GM23338 (cell line): Measurements from ENCODE around the gene TMEM247. TPM values are rescaled to one million over a fixed set of nuclear protein-coding genes. Genes with fewer than 3 reads are reported as not detected.

Experiments
- ATAC-seq: fragments of 200-7000 bp; cut with Tn5 transposase; 3 replicates; pipeline ENCODE4 v1.9.1; 2020
- DNase-seq: peaks from one replicate; pipeline ENCODE4 v3.0.0-alpha.2; 2015; ENCODE audit warnings: low spot score
- H2AFZ ChIP-seq: fragments of 200-600 bp; sonication (generic); 2 replicates; pipeline ENCODE4 v1.8.0; 2016; ENCODE audit warnings: antibody characterized with exemption, mild to moderate bottlenecking, moderate library complexity
- H3F3A ChIP-seq: fragments of 200-600 bp; sonication (generic); replicated peaks from 2 replicates; pipeline ENCODE4 v1.8.0; 2017; ENCODE audit warnings: antibody characterized with exemption, mixed run types, low read depth
- H3K27ac ChIP-seq: fragments of 200-600 bp; sonication (generic); 2 replicates; pipeline ENCODE4 v1.6.1; 2016; ENCODE audit warnings: low read depth
- H3K27me3 ChIP-seq: fragments of 200-600 bp; sonication (generic); 2 replicates; pipeline ENCODE4 v1.8.0; 2016; ENCODE audit warnings: mild to moderate bottlenecking, mixed run types, moderate library complexity; ENCODE audit not compliant: insufficient read depth
- H3K36me3 ChIP-seq: fragments of 200-600 bp; sonication (generic); 2 replicates; pipeline ENCODE4 v1.8.0; 2016; ENCODE audit warnings: mild to moderate bottlenecking; ENCODE audit not compliant: insufficient read depth
- H3K4me1 ChIP-seq: fragments of 200-600 bp; sonication (generic); 2 replicates; pipeline ENCODE4 v1.8.0; 2016; ENCODE audit warnings: mild to moderate bottlenecking, moderate library complexity; ENCODE audit not compliant: insufficient read depth
- H3K4me2 ChIP-seq: fragments of 200-600 bp; sonication (generic); 2 replicates; pipeline ENCODE4 v1.7.1; 2017; ENCODE audit warnings: mixed run types
- H3K4me3 ChIP-seq: fragments of 200-600 bp; sonication (generic); 2 replicates; pipeline ENCODE4 v1.6.1; 2016; ENCODE audit warnings: mixed run types
- H3K79me2 ChIP-seq: fragments of 200-600 bp; sonication (generic); replicated peaks from 2 replicates; pipeline ENCODE4 v1.8.0; 2017; ENCODE audit warnings: mild to moderate bottlenecking; ENCODE audit not compliant: insufficient read depth
- H3K9me2 ChIP-seq: fragments of 200-600 bp; sonication (generic); 2 replicates; pipeline ENCODE4 v1.8.0; 2017; ENCODE audit not compliant: insufficient read depth
- H4K20me1 ChIP-seq: fragments of 200-600 bp; sonication (generic); replicated peaks from 2 replicates; pipeline ENCODE4 v1.8.0; 2017; ENCODE audit warnings: mild to moderate bottlenecking; ENCODE audit not compliant: insufficient read depth
- H3K27ac Mint-ChIP-seq: 2 replicates; pipeline ENCODE4 v1.8.0; 2020; ENCODE audit warnings: inconsistent platforms, mild to moderate bottlenecking, moderate library complexity, mixed read lengths
- H3K27me3 Mint-ChIP-seq: 3 replicates; pipeline ENCODE4 v1.8.0; 2022; ENCODE audit warnings: low read depth, mild to moderate bottlenecking, moderate library complexity, mixed read lengths, inconsistent platforms; ENCODE audit not compliant: insufficient read depth, poor library complexity
- H3K36me3 Mint-ChIP-seq: 3 replicates; pipeline ENCODE4 v1.8.0; 2021; ENCODE audit warnings: low read depth, mild to moderate bottlenecking, inconsistent platforms, moderate library complexity, mixed read lengths
- H3K4me1 Mint-ChIP-seq: 3 replicates; pipeline ENCODE4 v1.8.0; 2020; ENCODE audit warnings: mild to moderate bottlenecking, inconsistent platforms, mixed read lengths
- H3K4me3 Mint-ChIP-seq: 3 replicates; pipeline ENCODE4 v1.8.0; 2021; ENCODE audit warnings: moderate library complexity, mild to moderate bottlenecking, inconsistent platforms, mixed read lengths
- H3K9me3 Mint-ChIP-seq: 3 replicates; pipeline ENCODE4 v1.8.0; 2020; ENCODE audit warnings: moderate library complexity, mild to moderate bottlenecking, inconsistent platforms, mixed read lengths
- CREB1 ChIP-seq: fragments of 250-450 bp; sonication (Bioruptor Pico); IDR thresholded peaks from 2 replicates; pipeline ENCODE4 v1.5.0; 2020; ENCODE audit warnings: low read depth, mild to moderate bottlenecking, moderate library complexity
- EZH2 ChIP-seq: fragments of 200-600 bp; sonication (generic); IDR thresholded peaks from one replicate; pipeline ENCODE4 v1.8.0; 2017; ENCODE audit warnings: antibody characterized with exemption, mild to moderate bottlenecking, low read depth; ENCODE audit not compliant: unreplicated experiment
- EZH2phosphoT487 ChIP-seq: fragments of 200-600 bp; sonication (generic); IDR thresholded peaks from one replicate; pipeline ENCODE4 v1.8.1; 2018; ENCODE audit warnings: antibody characterized with exemption; ENCODE audit not compliant: unreplicated experiment
- JUNB ChIP-seq: IDR thresholded peaks from one replicate; pipeline ENCODE4 v1.6.1; 2016; ENCODE audit warnings: antibody characterized with exemption; ENCODE audit not compliant: unreplicated experiment
- STAT1 ChIP-seq: IDR thresholded peaks from one replicate; pipeline ENCODE4 v1.6.1; 2016; ENCODE audit warnings: antibody characterized with exemption; ENCODE audit not compliant: unreplicated experiment
- ZNF114 ChIP-seq: fragments of 250-450 bp; sonication (Bioruptor Pico); IDR thresholded peaks from 2 replicates; pipeline ENCODE4 v1.5.0; 2020; ENCODE audit warnings: mild to moderate bottlenecking, moderate library complexity
- ZNF331 ChIP-seq: fragments of 250-450 bp; sonication (Bioruptor Pico); IDR thresholded peaks from 2 replicates; pipeline ENCODE4 v1.5.0; 2020; ENCODE audit warnings: low read depth, mild to moderate bottlenecking, moderate library complexity
- polyA plus RNA-seq: library from polyadenylated mRNA; unstranded; fragments of >200 nt; fragmentation: Nextera tagmentation; extraction: Ambion mirVana; gene quantifications from 2 replicates; pipeline ENCODE4 v1.2.1, GENCODE V29; 2016
- total RNA-seq: library from RNA; depleted of rRNA; stranded (reverse); fragments of >200 nt; shearing (Covaris generic); gene quantifications from 2 replicates; pipeline ENCODE4 v1.2.3, GENCODE V29; 2014
- TF ChIP-seq, protein P1 (sequence below): IDR thresholded peaks from one replicate; pipeline ENCODE4 v1.6.1; 2018; ENCODE audit warnings: antibody characterized with exemption; ENCODE audit not compliant: unreplicated experiment
- TF ChIP-seq, protein P2 (sequence below): IDR thresholded peaks from 2 replicates; pipeline ENCODE4 v1.6.1; 2016; ENCODE audit warnings: antibody characterized with exemption
- TF ChIP-seq, protein P3 (sequence below): fragments of 250-450 bp; sonication (Bioruptor Pico); IDR thresholded peaks from 2 replicates; pipeline ENCODE4 v1.5.0; 2020; ENCODE audit warnings: mild to moderate bottlenecking, moderate library complexity

Gene TMEM247
- total and polyA plus RNA-seq, 2 experiments from 2014 or later = not detected

DNA sequence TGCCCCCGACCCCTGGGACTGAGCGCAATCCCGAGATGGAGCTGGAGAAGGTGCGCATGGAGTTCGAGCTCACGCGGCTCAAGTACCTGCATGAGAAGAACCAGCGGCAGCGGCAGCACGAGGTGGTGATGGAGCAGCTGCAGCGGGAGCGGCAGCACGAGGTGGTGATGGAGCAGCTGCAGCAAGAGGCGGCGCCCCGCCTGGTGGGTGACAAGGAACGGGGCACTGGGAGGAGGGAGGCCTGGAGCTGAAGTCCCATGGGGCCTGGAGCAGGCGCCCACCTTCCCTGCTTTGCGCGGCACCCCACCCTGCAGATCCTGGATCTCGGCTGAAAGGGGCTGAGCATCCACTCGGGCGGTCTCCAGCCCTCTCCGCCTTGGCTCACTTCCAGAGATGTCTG lies 1.2 kb downstream of the TMEM247 start:
- ATAC-seq = no peak
- no peak overlapping the region for H3K4me3 Mint-ChIP-seq
- 0 out of 2 replicates have a peak, but pooled peaks cover 9% of the 10 kb centered on the region for H3K9me2 ChIP-seq
- H3K4me1 ChIP-seq = no peaks in the 10 kb centered on the region
- no peak overlapping the region for H2AFZ ChIP-seq
- H3K4me1 Mint-ChIP-seq = peaks cover 8% of the 10 kb centered on the region; the same call in 1 of the 3 replicates
- no peaks in the 10 kb centered on the region for H3F3A ChIP-seq
- H3K4me2 ChIP-seq = no peak overlapping the region
- no peak overlapping the region for H3K27ac Mint-ChIP-seq
- peaks cover 13% of the 10 kb centered on the region; the same call in 2 of the 3 replicates for H3K36me3 Mint-ChIP-seq
- no peaks in the 10 kb centered on the region for H3K36me3 ChIP-seq
- TF ChIP-seq ZNF331 (CRISPR knock-in tag) (no peak), ZNF114 (no peak), EZH2 (no peak), CREB1 (no peak), EZH2phosphoT487 (no peak)
- TF ChIP-seq, protein P1, sequence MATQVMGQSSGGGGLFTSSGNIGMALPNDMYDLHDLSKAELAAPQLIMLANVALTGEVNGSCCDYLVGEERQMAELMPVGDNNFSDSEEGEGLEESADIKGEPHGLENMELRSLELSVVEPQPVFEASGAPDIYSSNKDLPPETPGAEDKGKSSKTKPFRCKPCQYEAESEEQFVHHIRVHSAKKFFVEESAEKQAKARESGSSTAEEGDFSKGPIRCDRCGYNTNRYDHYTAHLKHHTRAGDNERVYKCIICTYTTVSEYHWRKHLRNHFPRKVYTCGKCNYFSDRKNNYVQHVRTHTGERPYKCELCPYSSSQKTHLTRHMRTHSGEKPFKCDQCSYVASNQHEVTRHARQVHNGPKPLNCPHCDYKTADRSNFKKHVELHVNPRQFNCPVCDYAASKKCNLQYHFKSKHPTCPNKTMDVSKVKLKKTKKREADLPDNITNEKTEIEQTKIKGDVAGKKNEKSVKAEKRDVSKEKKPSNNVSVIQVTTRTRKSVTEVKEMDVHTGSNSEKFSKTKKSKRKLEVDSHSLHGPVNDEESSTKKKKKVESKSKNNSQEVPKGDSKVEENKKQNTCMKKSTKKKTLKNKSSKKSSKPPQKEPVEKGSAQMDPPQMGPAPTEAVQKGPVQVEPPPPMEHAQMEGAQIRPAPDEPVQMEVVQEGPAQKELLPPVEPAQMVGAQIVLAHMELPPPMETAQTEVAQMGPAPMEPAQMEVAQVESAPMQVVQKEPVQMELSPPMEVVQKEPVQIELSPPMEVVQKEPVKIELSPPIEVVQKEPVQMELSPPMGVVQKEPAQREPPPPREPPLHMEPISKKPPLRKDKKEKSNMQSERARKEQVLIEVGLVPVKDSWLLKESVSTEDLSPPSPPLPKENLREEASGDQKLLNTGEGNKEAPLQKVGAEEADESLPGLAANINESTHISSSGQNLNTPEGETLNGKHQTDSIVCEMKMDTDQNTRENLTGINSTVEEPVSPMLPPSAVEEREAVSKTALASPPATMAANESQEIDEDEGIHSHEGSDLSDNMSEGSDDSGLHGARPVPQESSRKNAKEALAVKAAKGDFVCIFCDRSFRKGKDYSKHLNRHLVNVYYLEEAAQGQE = no peak
- TF ChIP-seq, protein P2, sequence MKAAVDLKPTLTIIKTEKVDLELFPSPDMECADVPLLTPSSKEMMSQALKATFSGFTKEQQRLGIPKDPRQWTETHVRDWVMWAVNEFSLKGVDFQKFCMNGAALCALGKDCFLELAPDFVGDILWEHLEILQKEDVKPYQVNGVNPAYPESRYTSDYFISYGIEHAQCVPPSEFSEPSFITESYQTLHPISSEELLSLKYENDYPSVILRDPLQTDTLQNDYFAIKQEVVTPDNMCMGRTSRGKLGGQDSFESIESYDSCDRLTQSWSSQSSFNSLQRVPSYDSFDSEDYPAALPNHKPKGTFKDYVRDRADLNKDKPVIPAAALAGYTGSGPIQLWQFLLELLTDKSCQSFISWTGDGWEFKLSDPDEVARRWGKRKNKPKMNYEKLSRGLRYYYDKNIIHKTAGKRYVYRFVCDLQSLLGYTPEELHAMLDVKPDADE = no peak
- H3K27ac ChIP-seq = no peak overlapping the region
- H3K4me3 ChIP-seq = no peak overlapping the region
- H3K27me3 Mint-ChIP-seq = peaks cover 1% of the 10 kb centered on the region
- no peak for DNase-seq
- no peaks in the 10 kb centered on the region for H3K79me2 ChIP-seq
- no peaks in the 10 kb centered on the region for H3K27me3 ChIP-seq
- H3K9me3 Mint-ChIP-seq = peaks cover 29% of the 10 kb centered on the region
- no peaks in the 10 kb centered on the region for H4K20me1 ChIP-seq

DNA sequence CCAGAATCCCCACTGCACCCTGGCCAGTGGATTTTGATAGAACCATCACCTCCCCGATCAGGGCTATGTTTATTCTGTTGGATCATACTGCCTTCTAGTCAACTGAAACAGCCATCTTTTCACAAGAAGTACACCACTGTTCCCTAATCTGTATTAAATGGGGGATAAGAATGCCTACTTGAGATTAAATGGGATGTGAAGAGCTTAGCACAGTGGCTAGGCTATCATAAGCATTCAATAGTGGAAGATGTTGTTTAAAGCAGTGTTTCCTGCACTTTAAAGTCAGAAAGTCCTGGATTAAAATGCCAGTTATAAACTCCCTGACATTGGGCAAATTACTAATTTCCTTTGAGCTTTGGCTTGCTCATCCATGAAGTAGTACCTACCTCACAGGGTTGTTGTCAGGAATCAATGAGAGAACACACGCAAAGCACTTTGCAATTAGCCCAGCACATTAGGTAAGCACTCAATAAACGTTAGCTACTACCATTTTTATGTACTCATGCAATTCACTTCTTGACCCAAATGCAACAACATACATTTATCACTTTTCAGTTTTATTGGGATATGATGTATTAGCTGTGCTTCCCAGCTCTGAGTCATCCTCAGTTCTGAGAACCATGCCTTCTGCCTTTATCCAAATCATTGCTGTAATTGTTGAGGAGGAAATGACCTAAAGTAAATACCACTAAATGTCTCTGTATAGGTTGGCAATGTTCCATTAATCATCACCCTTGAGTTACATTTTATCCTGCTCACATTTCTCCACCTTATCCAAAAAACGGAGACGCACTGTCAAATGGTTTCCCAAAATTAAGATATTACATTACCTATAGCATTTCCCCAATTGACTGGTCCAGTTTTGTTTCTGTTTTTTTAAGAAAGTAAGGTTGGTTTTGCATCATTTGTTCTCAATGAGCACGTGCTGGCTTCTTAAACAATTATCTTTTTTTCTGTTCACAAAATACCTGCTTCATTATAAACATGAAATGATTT lies 2.1 kb downstream of the TMEM247 start:
- Mint-ChIP-seq H3K4me1 (peaks cover 8% of the 10 kb centered on the region; the same call in 1 of the 3 replicates), H3K27ac (no peak overlapping the region), H3K27me3 (peaks cover 1% of the 10 kb centered on the region), H3K9me3 (peaks cover 26% of the 10 kb centered on the region), H3K36me3 (peaks cover 13% of the 10 kb centered on the region; the same call in 2 of the 3 replicates), H3K4me3 (no peak overlapping the region)
- Histone ChIP-seq H2AFZ (no peak overlapping the region), H3F3A (no peaks in the 10 kb centered on the region), H3K27me3 (no peaks in the 10 kb centered on the region), H3K9me2 (0 out of 2 replicates have a peak, but pooled peaks cover 9% of the 10 kb centered on the region), H3K4me1 (no peaks in the 10 kb centered on the region), H3K36me3 (no peaks in the 10 kb centered on the region), H4K20me1 (no peaks in the 10 kb centered on the region), H3K4me2 (no peak overlapping the region), H3K27ac (no peak overlapping the region), H3K4me3 (no peak overlapping the region), H3K79me2 (no peaks in the 10 kb centered on the region)
- no peak for ATAC-seq
- DNase-seq = no peak
- TF ChIP-seq STAT1 = no peak
- TF ChIP-seq, protein P3, sequence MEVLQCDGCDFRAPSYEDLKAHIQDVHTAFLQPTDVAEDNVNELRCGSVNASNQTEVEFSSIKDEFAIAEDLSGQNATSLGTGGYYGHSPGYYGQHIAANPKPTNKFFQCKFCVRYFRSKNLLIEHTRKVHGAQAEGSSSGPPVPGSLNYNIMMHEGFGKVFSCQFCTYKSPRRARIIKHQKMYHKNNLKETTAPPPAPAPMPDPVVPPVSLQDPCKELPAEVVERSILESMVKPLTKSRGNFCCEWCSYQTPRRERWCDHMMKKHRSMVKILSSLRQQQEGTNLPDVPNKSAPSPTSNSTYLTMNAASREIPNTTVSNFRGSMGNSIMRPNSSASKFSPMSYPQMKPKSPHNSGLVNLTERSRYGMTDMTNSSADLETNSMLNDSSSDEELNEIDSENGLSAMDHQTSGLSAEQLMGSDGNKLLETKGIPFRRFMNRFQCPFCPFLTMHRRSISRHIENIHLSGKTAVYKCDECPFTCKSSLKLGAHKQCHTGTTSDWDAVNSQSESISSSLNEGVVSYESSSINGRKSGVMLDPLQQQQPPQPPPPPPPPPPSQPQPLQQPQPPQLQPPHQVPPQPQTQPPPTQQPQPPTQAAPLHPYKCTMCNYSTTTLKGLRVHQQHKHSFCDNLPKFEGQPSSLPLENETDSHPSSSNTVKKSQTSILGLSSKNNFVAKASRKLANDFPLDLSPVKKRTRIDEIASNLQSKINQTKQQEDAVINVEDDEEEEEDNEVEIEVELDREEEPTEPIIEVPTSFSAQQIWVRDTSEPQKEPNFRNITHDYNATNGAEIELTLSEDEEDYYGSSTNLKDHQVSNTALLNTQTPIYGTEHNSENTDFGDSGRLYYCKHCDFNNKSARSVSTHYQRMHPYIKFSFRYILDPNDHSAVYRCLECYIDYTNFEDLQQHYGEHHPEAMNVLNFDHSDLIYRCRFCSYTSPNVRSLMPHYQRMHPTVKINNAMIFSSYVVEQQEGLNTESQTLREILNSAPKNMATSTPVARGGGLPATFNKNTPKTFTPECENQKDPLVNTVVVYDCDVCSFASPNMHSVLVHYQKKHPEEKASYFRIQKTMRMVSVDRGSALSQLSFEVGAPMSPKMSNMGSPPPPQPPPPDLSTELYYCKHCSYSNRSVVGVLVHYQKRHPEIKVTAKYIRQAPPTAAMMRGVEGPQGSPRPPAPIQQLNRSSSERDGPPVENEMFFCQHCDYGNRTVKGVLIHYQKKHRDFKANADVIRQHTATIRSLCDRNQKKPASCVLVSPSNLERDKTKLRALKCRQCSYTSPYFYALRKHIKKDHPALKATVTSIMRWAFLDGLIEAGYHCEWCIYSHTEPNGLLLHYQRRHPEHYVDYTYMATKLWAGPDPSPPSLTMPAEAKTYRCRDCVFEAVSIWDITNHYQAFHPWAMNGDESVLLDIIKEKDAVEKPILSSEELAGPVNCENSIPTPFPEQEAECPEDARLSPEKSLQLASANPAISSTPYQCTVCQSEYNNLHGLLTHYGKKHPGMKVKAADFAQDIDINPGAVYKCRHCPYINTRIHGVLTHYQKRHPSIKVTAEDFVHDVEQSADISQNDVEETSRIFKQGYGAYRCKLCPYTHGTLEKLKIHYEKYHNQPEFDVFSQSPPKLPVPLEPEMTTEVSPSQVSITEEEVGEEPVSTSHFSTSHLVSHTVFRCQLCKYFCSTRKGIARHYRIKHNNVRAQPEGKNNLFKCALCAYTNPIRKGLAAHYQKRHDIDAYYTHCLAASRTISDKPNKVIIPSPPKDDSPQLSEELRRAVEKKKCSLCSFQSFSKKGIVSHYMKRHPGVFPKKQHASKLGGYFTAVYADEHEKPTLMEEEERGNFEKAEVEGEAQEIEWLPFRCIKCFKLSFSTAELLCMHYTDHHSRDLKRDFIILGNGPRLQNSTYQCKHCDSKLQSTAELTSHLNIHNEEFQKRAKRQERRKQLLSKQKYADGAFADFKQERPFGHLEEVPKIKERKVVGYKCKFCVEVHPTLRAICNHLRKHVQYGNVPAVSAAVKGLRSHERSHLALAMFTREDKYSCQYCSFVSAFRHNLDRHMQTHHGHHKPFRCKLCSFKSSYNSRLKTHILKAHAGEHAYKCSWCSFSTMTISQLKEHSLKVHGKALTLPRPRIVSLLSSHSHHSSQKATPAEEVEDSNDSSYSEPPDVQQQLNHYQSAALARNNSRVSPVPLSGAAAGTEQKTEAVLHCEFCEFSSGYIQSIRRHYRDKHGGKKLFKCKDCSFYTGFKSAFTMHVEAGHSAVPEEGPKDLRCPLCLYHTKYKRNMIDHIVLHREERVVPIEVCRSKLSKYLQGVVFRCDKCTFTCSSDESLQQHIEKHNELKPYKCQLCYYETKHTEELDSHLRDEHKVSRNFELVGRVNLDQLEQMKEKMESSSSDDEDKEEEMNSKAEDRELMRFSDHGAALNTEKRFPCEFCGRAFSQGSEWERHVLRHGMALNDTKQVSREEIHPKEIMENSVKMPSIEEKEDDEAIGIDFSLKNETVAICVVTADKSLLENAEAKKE (CRISPR knock-in tag) = no peak
- no peak for TF ChIP-seq JUNB
